GM21515 (cell line): ENCODE data around the gene FKBP1A.

ENCODE experiments used
- ATAC-seq: cut with Tn5 transposase; IDR thresholded peaks from one replicate; pipeline ENCODE4 v1.9.1; 2021; ENCODE audit not compliant: unreplicated experiment

FKBP1A gene

DNA sequence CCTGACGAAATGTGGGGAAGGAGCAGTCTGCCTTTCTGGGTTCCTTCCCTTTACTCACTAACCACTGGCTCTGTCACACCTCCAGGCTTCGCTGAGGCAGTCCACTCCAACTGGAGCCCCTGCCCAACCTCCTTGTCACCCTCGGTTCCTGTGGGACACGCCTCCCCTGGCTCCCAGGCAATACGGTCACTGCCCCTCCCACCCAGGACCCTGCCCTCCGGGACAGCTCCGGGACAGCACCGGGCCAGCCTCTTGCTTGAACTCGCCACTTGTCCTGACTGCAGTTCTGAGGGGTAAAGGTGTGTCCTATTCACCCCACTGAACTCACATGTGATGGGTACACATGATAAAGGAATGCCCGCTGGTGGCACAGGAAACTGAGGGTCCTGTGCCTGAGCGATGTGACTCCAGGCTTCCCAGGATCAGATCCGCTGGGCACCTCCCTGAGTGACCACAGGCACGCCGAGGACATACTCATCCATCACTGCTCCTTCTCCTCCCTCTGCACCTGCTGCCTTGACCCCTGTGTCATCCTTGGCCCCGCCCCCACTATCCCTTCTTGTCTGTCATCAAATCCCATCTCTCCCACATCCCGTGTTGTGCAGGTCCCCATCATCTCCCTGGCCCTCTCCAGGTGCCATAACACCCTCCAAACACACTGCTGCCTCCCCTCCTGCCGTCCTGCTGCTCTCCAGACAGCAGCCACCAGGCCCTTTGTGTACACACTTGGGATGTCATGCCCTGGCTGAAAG is 71.8 kb downstream of the FKBP1A start:
- ATAC-seq = no peak

DNA sequence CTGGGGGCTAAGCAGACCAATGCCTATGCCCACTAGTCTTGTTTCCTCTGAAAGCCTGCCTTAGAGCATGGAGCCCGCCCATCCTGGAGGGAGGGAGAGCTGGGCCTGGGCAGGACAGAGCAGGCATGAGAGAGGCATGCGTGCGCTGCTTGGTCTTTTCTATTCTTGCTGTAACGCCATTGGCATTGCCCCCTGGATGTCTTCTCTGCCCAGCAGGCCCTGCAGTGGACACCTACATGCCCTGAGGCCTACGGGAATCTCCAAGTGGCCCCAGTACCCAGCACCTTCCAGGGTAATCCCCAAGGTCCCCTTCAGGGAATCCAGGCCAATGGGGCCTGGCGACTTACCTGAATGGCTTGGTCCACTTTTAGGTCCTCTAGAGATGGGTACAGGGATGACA is 72.8 kb downstream of the FKBP1A start:
- ATAC-seq = no peak

DNA sequence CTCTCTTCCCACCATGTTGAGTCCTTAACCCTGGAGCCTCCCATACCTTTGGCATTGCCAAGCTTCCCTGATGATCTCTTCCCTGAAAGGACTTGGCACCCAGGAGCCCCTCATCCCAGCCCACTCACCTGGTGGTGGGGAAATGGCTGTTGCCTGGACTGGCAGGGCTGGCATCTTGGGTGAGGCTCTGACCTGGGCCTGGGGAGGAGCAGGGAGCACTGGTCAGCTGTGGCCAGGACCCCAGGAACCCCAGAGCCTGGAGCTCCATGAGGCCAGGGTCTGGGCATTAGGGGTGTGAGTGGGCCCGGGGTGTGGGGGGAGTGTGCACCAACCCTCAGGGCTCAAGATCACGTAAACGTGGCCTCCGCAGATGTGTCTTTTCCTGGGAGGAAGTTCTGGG is 73.4 kb downstream of the FKBP1A start:
- no peak for ATAC-seq

DNA sequence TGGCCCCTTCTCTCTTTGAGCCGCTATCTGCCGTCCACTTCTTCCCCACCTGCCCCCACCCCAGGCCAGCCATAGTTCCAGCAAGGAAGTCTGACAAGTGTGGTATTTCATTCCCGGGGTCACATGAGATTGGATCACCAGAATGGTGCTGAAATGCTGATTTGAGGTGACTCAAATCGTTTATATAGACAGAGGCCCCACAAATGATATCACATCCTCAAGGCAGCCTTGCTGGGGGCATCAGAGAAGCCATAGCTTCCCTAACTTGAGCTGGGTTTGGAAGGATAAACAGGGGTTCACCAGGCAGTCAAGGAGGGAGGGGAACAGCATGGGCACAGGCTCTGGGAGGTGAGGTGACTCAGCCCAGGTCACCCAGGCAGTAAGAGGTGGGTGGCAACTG is 73.8 kb downstream of the FKBP1A start:
- ATAC-seq = no peak
